ENCODE measurements around the gene NACC2.
A peak's percentile ranks its signal among the peaks of the same experiment; 100 is the strongest.
"Not testable (repeated sequence)": the region's sequence is repeated elsewhere in the genome, so short reads cannot be mapped to it uniquely, and the experiment has no call there.

Gene NACC2

GRCh38 chr9:135971892-135972291 is 123.2 kb downstream of the NACC2 start:
- no peak for DNase-seq

GRCh38 chr9:135971111-135971766 is 123.8 kb downstream of the NACC2 start:
- DNase-seq = no peak

DNA sequence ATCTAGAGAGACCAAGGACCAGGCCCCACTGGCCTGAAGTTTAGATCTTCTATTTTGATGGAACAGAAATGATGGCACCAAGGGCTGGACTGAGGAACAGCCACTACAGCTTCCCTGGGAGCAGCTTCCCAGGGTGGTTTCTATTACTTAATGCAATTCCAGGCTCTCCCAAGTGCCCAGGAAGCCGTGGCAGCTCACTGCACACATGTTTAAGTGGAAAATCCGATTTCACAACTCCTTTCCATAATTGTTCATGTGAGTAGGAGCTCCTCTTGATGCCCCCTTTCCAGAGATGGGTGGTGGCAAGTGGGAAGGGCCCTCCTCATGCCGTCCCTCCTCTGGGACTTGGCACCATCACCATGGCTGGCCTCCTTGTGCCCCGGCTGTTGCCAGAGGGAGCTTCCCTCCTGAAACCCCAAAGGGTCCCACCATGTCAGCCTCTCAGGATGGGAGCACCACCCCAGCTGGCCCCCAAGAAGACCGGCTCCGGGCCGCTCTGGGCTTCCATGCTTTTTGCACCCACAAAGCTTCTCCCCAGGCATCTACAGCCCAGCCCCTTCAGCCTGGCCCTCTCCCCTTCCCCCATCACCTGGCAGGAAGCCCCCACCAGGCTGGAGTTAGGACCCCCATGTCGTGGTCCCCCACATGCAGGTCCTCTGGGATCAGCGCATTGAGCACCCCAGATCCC is 124.8 kb downstream of the NACC2 start:
- no peak for DNase-seq

- DNase-seq = no peak
Measured at GRCh38 chr9:135969064-135969683, 125.9 kb downstream of the NACC2 start.

DNA sequence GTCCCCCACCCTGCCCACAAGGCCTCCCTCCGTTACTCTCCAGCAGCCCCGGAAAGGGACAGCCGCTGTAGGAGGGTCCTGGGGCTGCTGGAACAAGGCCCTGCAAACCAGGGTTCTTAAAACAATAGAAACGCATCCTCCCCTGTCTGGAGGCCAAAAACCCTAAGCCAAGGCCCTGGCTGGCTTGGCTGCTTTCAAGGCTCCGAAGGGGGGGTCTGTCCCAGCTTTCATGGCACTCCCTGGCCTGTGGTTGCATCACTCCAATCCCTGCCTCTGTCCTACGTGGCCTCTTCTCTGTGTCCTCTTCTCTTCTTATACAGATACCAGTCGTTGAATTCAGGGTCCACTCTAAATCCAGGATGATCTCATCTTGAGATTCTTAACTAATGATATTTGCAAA is 126.5 kb downstream of the NACC2 start:
- DNase-seq = no peak

GRCh38 chr9:135968083-135968476 is 127.0 kb downstream of the NACC2 start:
- no peak for DNase-seq

DNA sequence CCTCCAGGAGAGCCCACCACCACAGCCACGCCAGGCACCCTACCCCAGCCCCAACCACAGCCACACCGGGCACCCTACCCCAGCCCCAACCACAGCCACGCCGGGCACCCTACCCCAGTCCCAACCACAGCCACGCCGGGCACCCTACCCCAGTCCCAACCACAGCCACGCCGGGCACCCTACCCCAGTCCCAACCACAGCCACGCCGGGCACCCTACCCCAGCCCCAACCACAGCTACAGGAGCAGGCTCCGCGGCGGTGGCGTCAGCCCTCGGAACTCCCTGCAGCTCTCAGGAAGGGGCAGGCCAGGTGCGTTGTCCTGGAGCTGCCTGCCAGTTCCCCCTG is 128.2 kb downstream of the NACC2 start:
- not testable (repeated sequence) for DNase-seq

DNA sequence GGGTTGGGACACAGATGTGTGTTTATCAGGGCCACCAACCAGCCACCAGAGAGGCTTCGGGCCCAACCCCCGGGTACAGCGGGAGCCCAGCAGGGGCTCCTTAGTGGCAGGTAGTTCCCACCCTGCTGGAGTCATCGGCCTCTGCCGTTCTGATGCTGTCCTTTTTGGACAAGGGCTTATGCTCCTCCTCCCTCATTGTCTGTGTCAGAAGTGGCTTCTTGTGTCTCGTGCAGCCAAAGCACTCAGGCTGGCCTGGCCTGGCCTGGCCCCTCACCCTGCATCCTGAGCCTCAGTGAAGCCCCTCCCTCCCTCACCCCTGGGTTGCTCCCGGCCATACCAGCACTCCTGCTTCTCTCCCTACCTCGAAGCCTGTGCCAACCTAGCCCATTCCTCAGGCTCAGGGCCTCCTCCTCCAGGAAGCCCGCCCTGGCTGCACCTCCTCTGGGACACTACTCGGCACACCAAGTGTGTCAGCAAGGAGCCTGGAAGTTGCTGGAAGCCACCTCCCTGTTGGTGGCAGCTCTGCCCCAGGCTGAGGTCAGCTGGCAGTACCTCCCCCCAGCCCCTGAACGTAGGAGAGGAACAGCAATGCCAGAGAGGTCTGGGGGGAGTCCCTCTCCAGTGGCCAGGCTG is 129.8 kb downstream of the NACC2 start:
- no peak for DNase-seq

- no peak for DNase-seq
Measured at GRCh38 chr9:135963938-135964337, 131.2 kb downstream of the NACC2 start.

- DNase-seq = no peak
Measured at GRCh38 chr9:135963338-135963737, 131.8 kb downstream of the NACC2 start.

DNA sequence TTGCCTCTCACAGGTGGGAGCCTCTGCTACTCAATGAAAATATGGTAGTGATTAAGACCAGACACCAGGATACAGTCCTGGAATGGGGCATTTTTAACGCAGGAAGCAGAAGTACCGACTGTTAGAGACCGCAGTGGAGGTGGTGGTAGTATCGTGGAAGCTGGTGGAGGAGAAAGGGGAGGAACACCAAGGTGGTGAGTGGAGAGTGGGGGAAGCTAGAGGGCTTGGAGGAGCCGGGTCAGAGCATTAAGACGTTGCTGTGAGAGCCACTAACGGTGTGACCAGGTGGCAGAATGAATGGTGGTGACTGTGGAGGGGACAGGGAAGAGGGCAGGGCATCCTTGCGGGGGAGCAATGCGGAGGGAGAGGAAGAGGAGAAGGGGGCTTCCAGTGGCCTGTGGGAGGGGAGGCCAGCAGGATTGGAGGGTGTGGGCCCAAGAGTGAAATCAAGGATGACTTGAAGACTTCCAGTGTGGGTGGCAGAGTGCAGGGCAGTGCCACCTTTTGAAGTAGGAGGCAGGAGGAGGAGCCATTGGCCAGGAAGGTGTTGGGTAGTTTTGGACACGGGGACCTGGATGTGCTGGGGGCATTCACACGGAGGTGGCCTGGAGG is 132.3 kb downstream of the NACC2 start:
- no peak for DNase-seq

- DNase-seq = no peak
Measured at GRCh38 chr9:135961811-135962695, 133.0 kb downstream of the NACC2 start.

DNA sequence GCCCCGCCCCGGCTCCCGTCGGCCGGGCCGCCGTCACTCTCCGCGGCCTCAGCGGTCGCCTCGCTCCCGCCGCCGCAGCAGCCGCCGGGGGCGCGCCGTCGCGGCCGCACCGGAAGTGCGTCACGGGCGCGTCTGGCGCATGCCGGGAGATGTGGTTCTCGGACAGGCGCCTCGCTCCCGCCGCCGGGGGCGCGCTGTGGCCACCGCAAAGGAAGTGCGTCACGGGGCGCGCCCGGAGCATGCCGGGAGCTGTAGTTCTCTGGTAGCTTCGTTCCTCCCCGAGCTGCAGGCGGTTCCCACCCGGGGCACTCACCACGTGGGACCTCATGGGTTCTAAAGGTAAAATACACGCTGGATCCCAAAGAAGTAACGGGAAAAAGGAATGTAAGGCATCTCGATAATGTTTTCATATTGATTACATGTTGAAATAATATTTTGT is 133.8 kb downstream of the NACC2 start, which contains the start of gene UBAC1:
Gene UBAC1, minus strand, starts transcription at position 97 of the 439 bp plus-strand sequence. CDS start 211 bp downstream, outside the sequence.
- peak; percentile 74 for DNase-seq

DNA sequence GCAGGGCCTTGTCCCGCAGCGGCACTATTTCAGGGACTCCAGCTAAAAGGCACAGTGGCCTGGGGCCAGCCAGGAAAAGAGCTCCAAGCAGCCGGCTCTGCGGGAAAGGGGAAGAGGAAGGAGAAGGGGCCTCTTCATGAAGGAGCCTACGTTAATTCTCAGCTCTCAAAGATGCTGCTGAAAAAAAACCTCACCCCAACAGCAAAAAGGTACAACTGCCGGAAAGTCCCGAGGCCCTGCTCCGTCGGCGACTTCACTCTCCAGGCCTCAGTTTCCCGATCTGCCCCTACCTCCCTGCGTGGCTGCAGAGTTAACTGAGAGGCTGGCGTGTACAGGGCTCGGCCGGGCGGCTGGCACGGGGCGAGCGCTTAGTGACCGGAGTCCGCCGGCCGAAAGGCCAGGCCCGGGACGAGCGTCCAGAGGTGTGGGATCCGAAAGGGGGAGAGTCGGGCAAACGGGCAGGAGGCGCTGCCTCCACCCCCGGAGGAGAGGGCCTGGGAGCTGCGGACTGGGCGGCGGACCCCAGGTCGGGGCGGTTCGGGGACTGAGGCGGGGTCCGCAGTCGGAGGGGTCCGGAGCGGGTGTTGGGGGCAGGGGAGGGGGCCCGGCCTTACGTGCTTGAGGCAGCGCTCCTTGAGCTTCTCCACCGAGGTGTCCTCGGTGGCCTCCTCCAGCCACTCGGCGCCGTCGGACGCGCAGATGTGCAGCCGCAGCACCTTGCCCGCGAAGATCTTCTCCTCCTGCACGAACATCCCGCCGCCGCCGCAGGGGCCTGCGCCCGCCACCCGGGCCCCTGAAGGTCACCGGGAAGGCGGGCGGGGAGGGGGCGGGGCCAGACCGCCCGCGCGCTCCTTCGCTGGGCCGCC is 134.4 kb downstream of the NACC2 start:
- no peak for DNase-seq

DNA sequence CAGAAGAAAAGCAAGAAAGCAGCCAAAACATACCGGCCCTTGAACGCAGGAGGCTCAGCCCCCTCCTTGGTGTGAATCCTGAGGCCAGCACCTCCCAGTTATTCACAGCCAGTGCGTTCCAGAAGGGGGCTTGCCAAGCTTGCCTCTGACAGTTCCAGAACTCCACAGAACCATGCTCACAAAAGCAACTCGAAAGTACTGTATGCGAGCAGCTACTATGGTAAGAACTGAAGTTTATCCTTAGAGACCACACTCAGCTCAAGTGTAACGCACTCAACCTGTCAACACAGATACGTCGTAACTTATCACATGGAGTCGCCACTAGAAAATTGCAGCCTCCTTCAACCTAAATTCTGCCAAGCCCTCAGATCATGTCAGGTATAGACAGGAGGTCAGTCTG is 135.3 kb downstream of the NACC2 start:
- DNase-seq = no peak

- DNase-seq = no peak
Measured at GRCh38 chr9:135958485-135958884, 136.6 kb downstream of the NACC2 start.

GRCh38 chr9:135957431-135957830 is 137.7 kb downstream of the NACC2 start:
- no peak for DNase-seq

GRCh38 chr9:135956802-135957174 is 138.3 kb downstream of the NACC2 start:
- no peak for DNase-seq
